DND-41 (cell line): ENCODE results near the gene SLC38A3.
A peak's percentile ranks its signal among the peaks of the same experiment; 100 is the strongest.
"Not testable (repeated sequence)": the region's sequence is repeated elsewhere in the genome, so short reads cannot be mapped to it uniquely, and the experiment has no call there.

Experiments
- ATAC-seq: fragments of 200-7000 bp; cut with Tn5 transposase; 3 replicates; pipeline ENCODE4 v1.9.1; 2021; ENCODE audit warnings: low read depth; ENCODE audit not compliant: insufficient read depth
- DNase-seq: peaks from one replicate; pipeline ENCODE4 v3.0.0-alpha.2; 2020
- H2AFZ ChIP-seq: 2 replicates; pipeline ENCODE4 v1.6.0; 2012; ENCODE audit warnings: low read depth, low read length
- H3K27ac ChIP-seq: 2 replicates; pipeline ENCODE4 v1.5.1; 2012; ENCODE audit warnings: low read length, inconsistent platforms
- H3K27me3 ChIP-seq: fragments of 200-600 bp; sonication (generic); 2 replicates; pipeline ENCODE4 v1.6.0; 2012; ENCODE audit warnings: low read length, mild to moderate bottlenecking, inconsistent platforms; ENCODE audit not compliant: insufficient read depth, poor library complexity
- H3K36me3 ChIP-seq: 2 replicates; pipeline ENCODE4 v1.5.1; 2012; ENCODE audit warnings: low read length, inconsistent platforms; ENCODE audit not compliant: insufficient read depth
- H3K4me1 ChIP-seq: 2 replicates; pipeline ENCODE4 v1.5.1; 2012; ENCODE audit warnings: mild to moderate bottlenecking, low read length; ENCODE audit not compliant: insufficient read depth
- H3K4me2 ChIP-seq: 2 replicates; pipeline ENCODE4 v1.6.0; 2012; ENCODE audit warnings: mild to moderate bottlenecking, moderate library complexity, low read length, inconsistent platforms; ENCODE audit not compliant: insufficient read depth
- H3K4me3 ChIP-seq, 2 experiments: fragments of 200-600 bp in 1 of 2; shearing (Covaris generic) in 1 of 2; 2 replicates each; pipeline ENCODE4 v1.5.1; 2012 to 2016; ENCODE audit warnings: inconsistent platforms in 2 of 2, low read length in 2 of 2, mild to moderate bottlenecking in 2 of 2, low read depth in 1 of 2, moderate library complexity in 1 of 2
- H3K79me2 ChIP-seq: 2 replicates; pipeline ENCODE4 v1.6.0; 2012; ENCODE audit warnings: low read length, inconsistent platforms; ENCODE audit not compliant: insufficient read depth
- H3K9ac ChIP-seq: 2 replicates; pipeline ENCODE4 v1.6.0; 2012; ENCODE audit warnings: low read depth, mild to moderate bottlenecking, inconsistent platforms, low read length, moderate library complexity
- H3K9me3 ChIP-seq: 2 replicates; pipeline ENCODE4 v1.5.1; 2012; ENCODE audit warnings: low read length, moderate library complexity, mild to moderate bottlenecking, inconsistent platforms; ENCODE audit not compliant: insufficient read depth, severe bottlenecking
- H4K20me1 ChIP-seq: 2 replicates; pipeline ENCODE4 v1.6.0; 2012; ENCODE audit warnings: low read length; ENCODE audit not compliant: insufficient read depth
- CTCF ChIP-seq: IDR thresholded peaks from 2 replicates; pipeline ENCODE4 v1.5.1; 2012; ENCODE audit warnings: borderline replicate concordance, low read length, moderate library complexity, mild to moderate bottlenecking; ENCODE audit not compliant: poor library complexity, severe bottlenecking; ENCODE audit errors: extremely low read depth
- EZH2 ChIP-seq: IDR thresholded peaks from 3 replicates; pipeline ENCODE4 v1.6.1; 2012; ENCODE audit warnings: borderline replicate concordance, low read depth, mild to moderate bottlenecking, moderate library complexity, low read length, inconsistent platforms; ENCODE audit not compliant: severe bottlenecking

Gene SLC38A3

GRCh38 chr3:50226888-50227389 lies 21.9 kb downstream of the SLC38A3 start:
- peak overlapping the region; percentile 95 for H3K4me2 ChIP-seq
- H3K9ac ChIP-seq = peak overlapping the region; percentile 83
- peaks cover 9% of the 10 kb centered on the region for H3K79me2 ChIP-seq
- peak overlapping the region; percentile 91 for H2AFZ ChIP-seq
- H4K20me1 ChIP-seq = no peaks in the 10 kb centered on the region
- no peaks in the 10 kb centered on the region; the same call in 1 of the 2 replicates for H3K36me3 ChIP-seq
- TF ChIP-seq CTCF = no peak
- no peak for TF ChIP-seq EZH2
- ATAC-seq (peak; percentile 25), DNase-seq (no peak)
- no peaks in the 10 kb centered on the region for H3K9me3 ChIP-seq
- no peaks in the 10 kb centered on the region for H3K27me3 ChIP-seq
- H3K4me3 ChIP-seq = peak overlapping the region; percentile 62 to 82; a peak in 3 of 4 replicates
- peaks cover 32% of the 10 kb centered on the region for H3K4me1 ChIP-seq
- H3K27ac ChIP-seq = peak overlapping the region; percentile 63

- TF ChIP-seq EZH2 (no peak), CTCF (peak; percentile 75)
- Histone ChIP-seq H3K4me2 (peak overlapping the region; percentile 95), H3K4me3 (peak overlapping the region; percentile 62 to 82), H3K9ac (peak overlapping the region; percentile 83), H3K27ac (peak overlapping the region; percentile 89), H3K36me3 (no peaks in the 10 kb centered on the region; the same call in 1 of the 2 replicates), H4K20me1 (no peaks in the 10 kb centered on the region), H3K79me2 (peaks cover 9% of the 10 kb centered on the region), H3K27me3 (no peaks in the 10 kb centered on the region), H2AFZ (peak overlapping the region; percentile 97), H3K9me3 (no peaks in the 10 kb centered on the region), H3K4me1 (peaks cover 32% of the 10 kb centered on the region)
- ATAC-seq (peak; percentile 89), DNase-seq (peak; percentile 92)
These were observed 22.5 kb downstream of the SLC38A3 start for GRCh38 chr3:50227390-50228183.

GRCh38 chr3:50228184-50228763 lies 23.2 kb downstream of the SLC38A3 start:
- not testable (repeated sequence) for ATAC-seq, H3K27me3 ChIP-seq, DNase-seq, H3K79me2 ChIP-seq, H4K20me1 ChIP-seq, H3K9me3 ChIP-seq, H3K36me3 ChIP-seq
- H3K9ac ChIP-seq = peak overlapping the region; percentile 83
- H3K27ac ChIP-seq = peak overlapping the region; percentile 89
- H2AFZ ChIP-seq = peak overlapping the region; percentile 97
- peak overlapping the region; percentile 95 for H3K4me2 ChIP-seq
- H3K4me1 ChIP-seq = peaks cover 32% of the 10 kb centered on the region
- H3K4me3 ChIP-seq = peak overlapping the region; percentile 62 to 82; a peak in 3 of 4 replicates

- H3K79me2 ChIP-seq = peaks cover 9% of the 10 kb centered on the region
- H3K27ac ChIP-seq = no peak overlapping the region
- H3K4me3 ChIP-seq = no peak overlapping the region
- H3K36me3 ChIP-seq = no peaks in the 10 kb centered on the region; the same call in 1 of the 2 replicates
- peaks cover 32% of the 10 kb centered on the region for H3K4me1 ChIP-seq
- H3K9ac ChIP-seq = peak overlapping the region; percentile 13; the same call in 1 of the 2 replicates
- H3K9me3 ChIP-seq = no peaks in the 10 kb centered on the region
- TF ChIP-seq CTCF (no peak), EZH2 (no peak)
- ATAC-seq (no peak), DNase-seq (no peak)
- no peak overlapping the region for H2AFZ ChIP-seq
- H4K20me1 ChIP-seq = no peaks in the 10 kb centered on the region
- H3K27me3 ChIP-seq = no peaks in the 10 kb centered on the region
- no peak overlapping the region for H3K4me2 ChIP-seq
These were observed 24.4 kb downstream of the SLC38A3 start for GRCh38 chr3:50229490-50229889.
